GM10266 (cell line): Measurements from ENCODE around the gene AKAP6.

ENCODE experiments used
- DNase-seq: peaks from one replicate; pipeline ENCODE4 v3.0.0; 2012; ENCODE audit errors: extremely low spot score
- TF ChIP-seq, protein P1 (sequence below): IDR thresholded peaks from 2 replicates; pipeline ENCODE4 v1.5.1; 2012; ENCODE audit warnings: mild to moderate bottlenecking, low read depth; ENCODE audit not compliant: control insufficient read depth, insufficient read depth; ENCODE audit errors: missing control alignments

Gene AKAP6

DNA sequence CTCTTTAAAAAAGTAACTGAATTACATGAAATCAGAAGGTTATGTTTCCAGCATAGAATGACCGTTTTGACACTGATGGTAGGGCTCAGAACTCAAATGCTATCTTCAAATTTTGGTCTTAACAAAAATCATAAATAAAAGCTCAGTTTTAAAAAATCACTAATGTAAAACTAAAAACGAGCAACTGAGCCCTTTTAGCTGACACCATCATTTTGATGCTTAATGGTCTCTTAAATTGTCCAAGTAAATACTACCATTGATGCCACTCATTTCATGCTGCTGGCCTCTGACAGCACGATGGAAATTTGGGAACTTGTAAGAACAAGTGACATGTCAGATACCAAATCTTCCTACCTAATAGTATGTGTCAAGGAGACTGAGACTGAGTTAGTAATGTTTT is 205.0 kb downstream of the AKAP6 start:
- DNase-seq, result no peak
- TF ChIP-seq, protein P1, sequence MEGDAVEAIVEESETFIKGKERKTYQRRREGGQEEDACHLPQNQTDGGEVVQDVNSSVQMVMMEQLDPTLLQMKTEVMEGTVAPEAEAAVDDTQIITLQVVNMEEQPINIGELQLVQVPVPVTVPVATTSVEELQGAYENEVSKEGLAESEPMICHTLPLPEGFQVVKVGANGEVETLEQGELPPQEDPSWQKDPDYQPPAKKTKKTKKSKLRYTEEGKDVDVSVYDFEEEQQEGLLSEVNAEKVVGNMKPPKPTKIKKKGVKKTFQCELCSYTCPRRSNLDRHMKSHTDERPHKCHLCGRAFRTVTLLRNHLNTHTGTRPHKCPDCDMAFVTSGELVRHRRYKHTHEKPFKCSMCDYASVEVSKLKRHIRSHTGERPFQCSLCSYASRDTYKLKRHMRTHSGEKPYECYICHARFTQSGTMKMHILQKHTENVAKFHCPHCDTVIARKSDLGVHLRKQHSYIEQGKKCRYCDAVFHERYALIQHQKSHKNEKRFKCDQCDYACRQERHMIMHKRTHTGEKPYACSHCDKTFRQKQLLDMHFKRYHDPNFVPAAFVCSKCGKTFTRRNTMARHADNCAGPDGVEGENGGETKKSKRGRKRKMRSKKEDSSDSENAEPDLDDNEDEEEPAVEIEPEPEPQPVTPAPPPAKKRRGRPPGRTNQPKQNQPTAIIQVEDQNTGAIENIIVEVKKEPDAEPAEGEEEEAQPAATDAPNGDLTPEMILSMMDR, result no peak

DNA sequence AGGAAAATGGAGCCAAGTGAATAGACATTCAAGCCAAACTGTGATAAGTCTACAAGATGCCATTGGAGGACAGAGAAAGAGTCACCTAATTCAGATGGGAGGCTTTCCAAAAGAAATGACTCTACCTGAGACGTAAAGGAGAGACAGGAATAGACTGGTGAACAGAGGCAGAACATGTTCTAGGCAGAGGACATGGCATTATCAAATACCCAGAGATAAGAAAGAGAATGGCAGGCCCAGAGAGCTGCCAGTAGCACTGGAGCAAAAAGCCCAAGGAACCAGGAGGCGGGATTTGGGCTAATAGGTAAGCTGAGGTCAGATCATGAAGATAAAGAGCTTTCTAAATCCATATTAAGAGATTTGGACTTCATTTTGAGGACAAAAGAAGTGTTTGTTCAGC is 207.1 kb downstream of the AKAP6 start:
- TF ChIP-seq, protein P1, result no peak
- no peak for DNase-seq

DNA sequence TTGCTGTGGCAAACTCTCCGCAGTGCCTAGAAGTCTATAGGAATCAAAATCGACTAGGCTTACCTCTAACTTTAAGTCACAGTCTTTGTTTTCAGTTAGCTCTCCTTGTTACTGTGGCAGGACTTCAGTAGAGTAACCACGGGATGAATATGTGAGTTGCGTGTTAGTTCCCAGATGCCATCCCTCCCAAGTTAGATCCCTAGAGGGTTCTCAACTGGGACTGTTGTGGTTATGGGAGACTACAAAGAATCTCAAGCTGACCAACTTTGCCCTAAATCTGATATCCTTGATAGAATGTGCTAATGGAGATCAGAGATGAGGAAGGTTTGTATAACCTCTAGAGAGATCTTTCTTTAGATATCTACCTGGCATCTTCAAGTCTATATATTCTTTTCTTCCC is 208.1 kb downstream of the AKAP6 start:
- TF ChIP-seq, protein P1, result no peak
- no peak for DNase-seq

DNA sequence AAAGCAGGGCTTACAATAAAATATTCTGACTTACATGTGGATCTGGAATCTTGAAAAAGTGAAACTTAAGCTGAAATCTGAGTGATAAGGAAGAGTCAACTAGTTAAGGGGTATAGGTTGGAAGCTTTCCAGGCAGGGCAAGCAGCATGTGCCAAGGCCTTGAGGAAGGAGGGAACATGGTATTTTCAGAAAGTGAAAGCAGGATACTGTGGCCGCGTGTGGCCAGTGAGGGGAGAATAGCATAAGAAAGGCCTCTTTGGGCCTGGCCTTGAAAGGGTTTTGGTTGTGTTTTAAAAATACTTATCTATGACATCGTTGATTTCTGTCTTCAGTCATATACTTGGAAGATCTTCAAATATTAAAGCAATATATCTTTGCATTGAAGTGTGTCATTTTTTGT is 213.4 kb downstream of the AKAP6 start:
- TF ChIP-seq, protein P1, result no peak
- DNase-seq, result no peak

DNA sequence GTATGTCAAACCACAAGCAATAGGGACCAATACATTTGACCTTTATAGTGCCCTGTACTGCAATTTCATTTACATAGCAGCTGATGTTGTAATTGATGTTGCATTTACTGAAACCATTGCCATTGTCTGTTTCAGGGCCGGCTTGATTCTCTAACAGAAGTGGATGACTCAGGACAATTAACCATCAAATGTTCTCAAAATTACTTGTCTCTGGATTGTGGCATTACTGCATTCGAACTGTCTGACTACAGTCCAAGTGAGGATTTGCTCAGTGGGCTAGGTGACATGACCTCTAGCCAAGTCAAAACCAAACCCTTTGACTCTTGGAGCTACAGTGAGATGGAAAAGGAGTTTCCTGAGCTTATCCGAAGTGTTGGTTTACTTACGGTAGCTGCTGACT is 216.0 kb downstream of the AKAP6 start:
- TF ChIP-seq, protein P1, result no peak
- DNase-seq, result no peak

DNA sequence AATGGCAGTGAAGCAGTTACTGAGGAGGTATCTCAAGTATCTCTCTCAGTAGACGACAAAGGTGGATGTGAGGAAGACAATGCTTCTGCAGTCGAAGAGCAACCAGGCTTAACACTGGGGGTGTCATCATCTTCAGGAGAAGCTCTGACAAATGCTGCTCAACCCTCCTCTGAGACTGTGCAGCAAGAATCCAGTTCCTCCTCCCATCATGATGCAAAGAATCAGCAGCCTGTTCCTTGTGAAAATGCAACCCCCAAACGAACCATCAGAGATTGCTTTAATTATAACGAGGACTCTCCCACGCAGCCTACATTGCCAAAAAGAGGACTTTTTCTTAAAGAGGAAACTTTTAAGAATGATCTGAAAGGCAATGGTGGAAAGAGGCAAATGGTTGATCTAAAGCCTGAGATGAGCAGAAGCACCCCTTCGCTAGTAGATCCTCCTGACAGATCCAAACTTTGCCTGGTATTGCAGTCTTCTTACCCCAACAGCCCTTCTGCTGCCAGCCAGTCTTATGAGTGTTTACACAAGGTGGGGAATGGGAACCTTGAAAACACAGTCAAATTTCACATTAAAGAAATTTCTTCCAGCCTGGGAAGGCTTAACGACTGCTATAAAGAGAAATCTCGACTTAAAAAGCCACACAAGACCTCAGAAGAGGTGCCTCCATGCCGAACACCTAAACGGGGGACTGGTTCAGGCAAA is 216.6 kb downstream of the AKAP6 start:
- DNase-seq, result no peak
- TF ChIP-seq, protein P1, result no peak

DNA sequence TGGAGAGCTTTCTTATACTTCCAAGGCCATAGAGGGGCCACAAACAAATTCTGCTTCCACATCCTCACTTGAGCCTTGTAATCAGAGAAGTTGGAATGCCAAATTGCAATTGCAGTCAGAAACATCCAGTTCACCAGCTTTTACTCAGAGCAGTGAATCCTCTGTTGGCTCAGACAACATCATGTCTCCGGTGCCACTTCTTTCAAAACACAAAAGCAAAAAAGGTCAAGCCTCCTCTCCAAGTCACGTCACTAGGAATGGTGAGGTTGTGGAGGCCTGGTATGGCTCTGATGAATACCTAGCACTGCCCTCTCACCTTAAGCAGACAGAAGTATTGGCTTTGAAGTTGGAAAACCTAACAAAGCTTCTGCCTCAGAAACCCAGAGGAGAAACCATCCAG is 217.1 kb downstream of the AKAP6 start:
- TF ChIP-seq, protein P1, result no peak
- no peak for DNase-seq
